OCI-LY1 (cell line): ENCODE results near the gene MINDY3.

Experiments used
- EZH2 ChIP-seq: fragments of 200-600 bp; sonication (generic), shearing (Covaris generic); IDR thresholded peaks from 2 replicates; pipeline ENCODE4 v1.8.0; 2017; ENCODE audit warnings: borderline replicate concordance, mixed run types, mild to moderate bottlenecking, antibody characterized with exemption, low read length, moderate library complexity, mixed read lengths
- TF ChIP-seq, protein P1 (sequence below): fragments of 200-600 bp; sonication (generic), shearing (Covaris generic); IDR thresholded peaks from 2 replicates; pipeline ENCODE4 v1.5.1; 2017; ENCODE audit warnings: mild to moderate bottlenecking, antibody characterized with exemption, low read length, moderate library complexity, mixed read lengths

DNA sequence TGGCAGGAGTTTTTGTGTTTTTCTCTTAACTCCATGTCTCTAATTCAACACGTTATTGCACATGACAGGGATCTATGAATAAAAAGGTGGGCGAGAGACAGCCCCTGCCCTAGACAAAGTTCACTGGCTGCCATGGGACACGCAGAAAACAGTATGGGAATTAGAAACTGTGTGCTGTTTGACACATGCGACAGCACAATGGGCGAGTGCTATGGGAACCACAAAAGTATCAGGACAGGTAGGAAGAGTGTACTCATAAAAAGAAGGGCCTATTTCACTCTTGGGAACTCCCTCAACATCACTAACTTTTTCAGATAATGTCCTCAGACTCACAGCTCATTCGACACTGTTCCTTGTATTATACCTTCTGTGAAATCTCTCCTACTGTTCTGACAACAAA, 45.7 kb downstream of the MINDY3 start:
- TF ChIP-seq, protein P1, sequence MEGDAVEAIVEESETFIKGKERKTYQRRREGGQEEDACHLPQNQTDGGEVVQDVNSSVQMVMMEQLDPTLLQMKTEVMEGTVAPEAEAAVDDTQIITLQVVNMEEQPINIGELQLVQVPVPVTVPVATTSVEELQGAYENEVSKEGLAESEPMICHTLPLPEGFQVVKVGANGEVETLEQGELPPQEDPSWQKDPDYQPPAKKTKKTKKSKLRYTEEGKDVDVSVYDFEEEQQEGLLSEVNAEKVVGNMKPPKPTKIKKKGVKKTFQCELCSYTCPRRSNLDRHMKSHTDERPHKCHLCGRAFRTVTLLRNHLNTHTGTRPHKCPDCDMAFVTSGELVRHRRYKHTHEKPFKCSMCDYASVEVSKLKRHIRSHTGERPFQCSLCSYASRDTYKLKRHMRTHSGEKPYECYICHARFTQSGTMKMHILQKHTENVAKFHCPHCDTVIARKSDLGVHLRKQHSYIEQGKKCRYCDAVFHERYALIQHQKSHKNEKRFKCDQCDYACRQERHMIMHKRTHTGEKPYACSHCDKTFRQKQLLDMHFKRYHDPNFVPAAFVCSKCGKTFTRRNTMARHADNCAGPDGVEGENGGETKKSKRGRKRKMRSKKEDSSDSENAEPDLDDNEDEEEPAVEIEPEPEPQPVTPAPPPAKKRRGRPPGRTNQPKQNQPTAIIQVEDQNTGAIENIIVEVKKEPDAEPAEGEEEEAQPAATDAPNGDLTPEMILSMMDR, result no peak
- TF ChIP-seq EZH2, result no peak
